Neural progenitor cell (in vitro differentiated cells): ENCODE results near the gene TNS3. TPM values are rescaled to one million over a fixed set of nuclear protein-coding genes. Genes with fewer than 3 reads are reported as not detected.

Source experiments
- DNase-seq: peaks from one replicate; pipeline ENCODE4 v3.0.0-alpha.2; 2016; ENCODE audit warnings: low spot score
- H2AFZ ChIP-seq: fragments of 200-600 bp; sonication (generic); replicated peaks from 2 replicates; pipeline ENCODE4 v1.6.1; 2016; ENCODE audit warnings: antibody characterized with exemption
- H3F3A ChIP-seq: fragments of 200-600 bp; sonication (generic); 2 replicates; pipeline ENCODE4 v1.6.1; 2016; ENCODE audit warnings: antibody characterized with exemption, low read depth
- H3K27ac ChIP-seq: fragments of 200-600 bp; sonication (generic); 2 replicates; pipeline ENCODE4 v1.5.1; 2016; ENCODE audit warnings: mild to moderate bottlenecking
- H3K27me3 ChIP-seq: fragments of 200-600 bp; sonication (generic); 2 replicates; pipeline ENCODE4 v1.6.1; 2016; ENCODE audit warnings: mild to moderate bottlenecking, moderate library complexity
- H3K36me3 ChIP-seq: fragments of 200-600 bp; sonication (generic); 2 replicates; pipeline ENCODE4 v1.5.1; 2016
- H3K4me1 ChIP-seq: fragments of 200-600 bp; sonication (generic); 2 replicates; pipeline ENCODE4 v1.6.1; 2016; ENCODE audit warnings: mixed run types
- H3K4me2 ChIP-seq: fragments of 200-600 bp; sonication (generic); 2 replicates; pipeline ENCODE4 v1.6.1; 2016
- H3K4me3 ChIP-seq: fragments of 200-600 bp; sonication (generic); 2 replicates; pipeline ENCODE4 v1.5.1; 2016
- H3K79me2 ChIP-seq: fragments of 200-600 bp; sonication (generic); 2 replicates; pipeline ENCODE4 v1.6.1; 2016; ENCODE audit warnings: low read depth
- H3K9ac ChIP-seq: fragments of 200-600 bp; sonication (generic); 2 replicates; pipeline ENCODE4 v1.6.1; 2016
- H3K9me3 ChIP-seq: fragments of 200-600 bp; sonication (generic); 2 replicates; pipeline ENCODE4 v1.5.1; 2016; ENCODE audit warnings: low read depth
- H4K20me1 ChIP-seq: fragments of 200-600 bp; sonication (generic); 2 replicates; pipeline ENCODE4 v1.6.1; 2016; ENCODE audit warnings: low read depth
- H3K27ac Mint-ChIP-seq: 3 replicates; pipeline ENCODE4 v1.8.0; 2021; ENCODE audit warnings: mixed read lengths
- H3K27me3 Mint-ChIP-seq: 2 replicates; pipeline ENCODE4 v1.8.0; 2022; ENCODE audit warnings: low read depth, mild to moderate bottlenecking, inconsistent platforms, moderate library complexity, mixed read lengths; ENCODE audit not compliant: insufficient read depth
- H3K36me3 Mint-ChIP-seq: 3 replicates; pipeline ENCODE4 v1.8.0; 2021; ENCODE audit warnings: mixed read lengths
- H3K4me1 Mint-ChIP-seq: 3 replicates; pipeline ENCODE4 v1.8.0; 2021; ENCODE audit warnings: mixed read lengths
- H3K4me3 Mint-ChIP-seq: 3 replicates; pipeline ENCODE4 v1.8.0; 2021; ENCODE audit warnings: mild to moderate bottlenecking, moderate library complexity, mixed read lengths
- H3K9me3 Mint-ChIP-seq: 3 replicates; pipeline ENCODE4 v1.8.0; 2020; ENCODE audit warnings: mixed read lengths
- EZH2 ChIP-seq: fragments of 200-600 bp; sonication (generic); IDR thresholded peaks from 2 replicates; pipeline ENCODE4 v1.6.1; 2017; ENCODE audit warnings: antibody characterized with exemption, mild to moderate bottlenecking, moderate library complexity
- EZH2phosphoT487 ChIP-seq: fragments of 200-600 bp; sonication (generic); IDR thresholded peaks from 2 replicates; pipeline ENCODE4 v1.6.1; 2017; ENCODE audit warnings: antibody characterized with exemption
- total RNA-seq: library from RNA; depleted of rRNA; stranded (reverse); fragments of >200 nt; gene quantifications from 2 replicates; pipeline ENCODE4 v1.2.3, GENCODE V29; 2015; ENCODE audit warnings: low replicate concordance
- TF ChIP-seq, protein P1 (sequence below): fragments of 200-600 bp; sonication (generic); IDR thresholded peaks from 2 replicates; pipeline ENCODE4 v1.5.1; 2017; ENCODE audit warnings: antibody characterized with exemption, mild to moderate bottlenecking

Gene TNS3
- total RNA-seq, 1 donor from 2014 or later, result 15.0 TPM

GRCh38 chr7:47497367-47498096 lies 84.4 kb downstream of the TNS3 start:
- Histone ChIP-seq H3K4me3 (no peak overlapping the region), H2AFZ (no peak overlapping the region), H3K79me2 (peaks cover 5% of the 10 kb centered on the region), H3F3A (no peaks in the 10 kb centered on the region), H3K4me2 (no peak overlapping the region), H3K4me1 (peaks cover 40% of the 10 kb centered on the region), H3K27ac (no peak overlapping the region), H3K9ac (no peak overlapping the region), H3K27me3 (no peaks in the 10 kb centered on the region), H3K36me3 (no peaks in the 10 kb centered on the region), H3K9me3 (no peaks in the 10 kb centered on the region), H4K20me1 (peaks cover 13% of the 10 kb centered on the region)
- TF ChIP-seq EZH2 (no peak), EZH2phosphoT487 (no peak)
- TF ChIP-seq, protein P1, sequence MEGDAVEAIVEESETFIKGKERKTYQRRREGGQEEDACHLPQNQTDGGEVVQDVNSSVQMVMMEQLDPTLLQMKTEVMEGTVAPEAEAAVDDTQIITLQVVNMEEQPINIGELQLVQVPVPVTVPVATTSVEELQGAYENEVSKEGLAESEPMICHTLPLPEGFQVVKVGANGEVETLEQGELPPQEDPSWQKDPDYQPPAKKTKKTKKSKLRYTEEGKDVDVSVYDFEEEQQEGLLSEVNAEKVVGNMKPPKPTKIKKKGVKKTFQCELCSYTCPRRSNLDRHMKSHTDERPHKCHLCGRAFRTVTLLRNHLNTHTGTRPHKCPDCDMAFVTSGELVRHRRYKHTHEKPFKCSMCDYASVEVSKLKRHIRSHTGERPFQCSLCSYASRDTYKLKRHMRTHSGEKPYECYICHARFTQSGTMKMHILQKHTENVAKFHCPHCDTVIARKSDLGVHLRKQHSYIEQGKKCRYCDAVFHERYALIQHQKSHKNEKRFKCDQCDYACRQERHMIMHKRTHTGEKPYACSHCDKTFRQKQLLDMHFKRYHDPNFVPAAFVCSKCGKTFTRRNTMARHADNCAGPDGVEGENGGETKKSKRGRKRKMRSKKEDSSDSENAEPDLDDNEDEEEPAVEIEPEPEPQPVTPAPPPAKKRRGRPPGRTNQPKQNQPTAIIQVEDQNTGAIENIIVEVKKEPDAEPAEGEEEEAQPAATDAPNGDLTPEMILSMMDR, result no peak
- H3K27me3 Mint-ChIP-seq, result peaks cover 5% of the 10 kb centered on the region
- H3K36me3 Mint-ChIP-seq, result peaks cover 3% of the 10 kb centered on the region
- no peak for DNase-seq
- H3K4me1 Mint-ChIP-seq, result peaks cover 84% of the 10 kb centered on the region
- H3K4me3 Mint-ChIP-seq, result peak overlapping the region; percentile 35
- H3K27ac Mint-ChIP-seq, result peak overlapping the region; percentile 95
- peaks cover 3% of the 10 kb centered on the region for H3K9me3 Mint-ChIP-seq

GRCh38 chr7:47496666-47497065 lies 85.2 kb downstream of the TNS3 start:
- peaks cover 5% of the 10 kb centered on the region for H3K79me2 ChIP-seq
- no peak for DNase-seq
- peak overlapping the region; percentile 69 for H3K27ac Mint-ChIP-seq
- peaks cover 45% of the 10 kb centered on the region for H3K4me1 ChIP-seq
- H3F3A ChIP-seq, result no peaks in the 10 kb centered on the region
- no peak overlapping the region for H3K4me2 ChIP-seq
- no peaks in the 10 kb centered on the region for H3K36me3 ChIP-seq
- no peaks in the 10 kb centered on the region for H3K27me3 ChIP-seq
- H3K4me1 Mint-ChIP-seq, result peaks cover 86% of the 10 kb centered on the region
- peaks cover 7% of the 10 kb centered on the region for H3K27me3 Mint-ChIP-seq
- TF ChIP-seq EZH2, result no peak
- TF ChIP-seq, protein P1, result no peak
- no peak for TF ChIP-seq EZH2phosphoT487
- H3K36me3 Mint-ChIP-seq, result peaks cover 5% of the 10 kb centered on the region
- no peak overlapping the region for H2AFZ ChIP-seq
- peaks cover 13% of the 10 kb centered on the region for H4K20me1 ChIP-seq
- no peak overlapping the region for H3K4me3 ChIP-seq
- peaks cover 3% of the 10 kb centered on the region for H3K9me3 Mint-ChIP-seq
- peak overlapping the region; percentile 52 for H3K4me3 Mint-ChIP-seq
- H3K9me3 ChIP-seq, result no peaks in the 10 kb centered on the region
- H3K27ac ChIP-seq, result no peak overlapping the region
- no peak overlapping the region for H3K9ac ChIP-seq

DNA sequence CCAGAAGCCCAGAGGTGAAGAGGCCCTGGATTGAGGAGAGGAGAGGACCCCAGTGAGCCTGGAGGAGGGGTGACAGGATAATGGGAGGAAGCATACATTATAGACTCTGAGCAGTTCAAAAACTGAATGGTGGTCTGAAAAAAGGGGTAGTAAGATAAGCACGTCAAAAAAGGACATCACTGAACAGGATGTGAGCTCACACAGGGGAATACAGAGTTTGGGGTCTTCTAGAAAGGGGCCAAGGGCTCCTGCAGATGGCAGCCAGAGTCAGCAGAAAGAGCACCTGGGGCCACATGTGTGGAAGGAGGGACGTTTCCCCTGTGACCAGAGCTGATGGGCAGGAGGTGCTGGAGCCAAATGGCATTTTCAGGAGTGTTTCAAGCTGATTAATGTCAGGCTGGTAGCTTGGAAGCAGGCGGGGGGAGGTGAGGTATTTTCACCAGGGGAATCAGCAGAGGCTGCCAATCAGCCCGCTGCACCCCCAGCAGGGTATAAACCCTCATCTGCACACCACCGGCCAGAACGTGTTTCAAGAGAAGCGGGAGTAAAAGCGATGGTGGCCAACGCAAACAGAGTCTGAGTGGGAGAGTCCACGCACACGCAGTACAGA lies 85.8 kb downstream of the TNS3 start:
- Histone ChIP-seq H3K27me3 (no peaks in the 10 kb centered on the region), H3K9me3 (no peaks in the 10 kb centered on the region), H4K20me1 (peaks cover 13% of the 10 kb centered on the region), H3K4me1 (peaks cover 45% of the 10 kb centered on the region), H3K36me3 (no peaks in the 10 kb centered on the region), H3K4me3 (no peak overlapping the region), H3K27ac (no peak overlapping the region), H3K4me2 (no peak overlapping the region), H2AFZ (no peak overlapping the region), H3K9ac (no peak overlapping the region), H3F3A (no peaks in the 10 kb centered on the region), H3K79me2 (peaks cover 5% of the 10 kb centered on the region)
- Mint-ChIP-seq H3K9me3 (peaks cover 3% of the 10 kb centered on the region), H3K27me3 (peaks cover 7% of the 10 kb centered on the region), H3K4me1 (peaks cover 86% of the 10 kb centered on the region), H3K27ac (peak overlapping the region; percentile 67), H3K4me3 (peak overlapping the region; percentile 52), H3K36me3 (peaks cover 5% of the 10 kb centered on the region)
- no peak for TF ChIP-seq EZH2phosphoT487
- no peak for TF ChIP-seq EZH2
- DNase-seq, result no peak
